CD4-positive, alpha-beta T cell treated with Interleukin-4 for 1 hour (primary cell): ENCODE data around the gene DCST2.

Experiments used
- DNase-seq, 2 donors: peaks; one replicate each; pipeline ENCODE4 v3.0.0-alpha.2; 2020 to 2022

The DCST2 gene

DNA sequence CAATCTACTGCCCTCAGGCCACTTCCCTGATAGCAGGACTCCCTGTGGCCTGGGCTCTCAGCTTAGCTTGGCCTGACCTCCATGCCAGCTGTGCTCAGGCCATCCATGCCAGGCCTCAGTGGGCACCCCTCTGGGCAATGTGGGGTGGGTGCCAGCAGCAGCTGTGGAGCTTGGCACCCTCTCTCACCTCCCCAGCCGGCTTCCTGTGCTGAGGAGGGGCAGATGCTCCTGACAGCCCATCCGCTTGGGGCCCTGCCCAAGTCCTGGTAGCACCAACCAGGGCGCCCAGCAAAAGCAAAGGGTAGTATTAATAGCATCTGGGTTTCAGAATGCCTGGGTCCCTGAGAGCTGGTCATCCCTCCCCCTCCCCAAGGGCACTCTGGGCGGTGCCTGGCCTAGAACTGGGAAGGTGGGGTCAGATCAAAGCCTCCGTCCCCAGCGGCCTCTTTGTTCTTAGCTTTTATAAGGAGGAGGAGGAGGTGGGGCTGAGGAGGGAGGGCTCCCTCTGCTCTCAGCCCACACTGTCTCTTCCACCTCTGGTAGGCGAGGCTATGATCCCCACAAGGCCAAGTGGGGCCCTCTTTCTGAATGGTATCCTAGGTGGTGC is 36.1 kb upstream of the DCST2 start:
- no peak for DNase-seq

DNA sequence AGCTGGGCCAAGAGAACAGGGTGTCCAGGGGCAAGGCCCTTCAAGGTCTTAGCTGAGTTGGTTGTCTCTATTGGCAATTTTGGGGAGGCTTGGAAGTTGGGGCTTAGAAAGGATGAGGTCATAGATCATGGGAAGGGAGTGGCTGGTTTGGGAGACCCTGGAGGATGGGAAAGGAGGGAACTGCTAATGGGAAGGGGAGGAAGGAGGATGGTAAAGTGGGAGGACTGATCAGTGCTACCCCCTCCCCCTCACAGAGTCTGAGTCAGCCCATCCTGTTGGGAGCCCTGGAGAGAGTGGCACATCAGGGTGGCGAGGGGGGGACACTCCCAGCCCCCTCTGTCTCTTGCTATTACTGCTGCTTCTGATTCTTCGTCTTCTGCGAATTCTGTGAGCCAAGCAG is 35.0 kb upstream of the DCST2 start:
- no peak for DNase-seq

DNA sequence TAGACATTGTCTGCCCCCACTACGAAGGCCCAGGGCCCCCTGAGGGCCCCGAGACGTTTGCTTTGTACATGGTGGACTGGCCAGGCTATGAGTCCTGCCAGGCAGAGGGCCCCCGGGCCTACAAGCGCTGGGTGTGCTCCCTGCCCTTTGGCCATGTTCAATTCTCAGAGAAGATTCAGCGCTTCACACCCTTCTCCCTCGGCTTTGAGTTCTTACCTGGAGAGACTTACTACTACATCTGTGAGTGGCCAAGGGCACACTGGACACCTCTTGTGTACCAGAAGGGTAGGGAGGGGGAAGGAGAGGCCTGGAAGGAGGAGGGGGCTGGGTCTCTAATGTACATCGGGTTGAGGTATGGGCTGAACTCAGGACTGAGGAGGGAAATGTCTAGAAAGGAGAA is 33.2 kb upstream of the DCST2 start:
- no peak for DNase-seq

DNA sequence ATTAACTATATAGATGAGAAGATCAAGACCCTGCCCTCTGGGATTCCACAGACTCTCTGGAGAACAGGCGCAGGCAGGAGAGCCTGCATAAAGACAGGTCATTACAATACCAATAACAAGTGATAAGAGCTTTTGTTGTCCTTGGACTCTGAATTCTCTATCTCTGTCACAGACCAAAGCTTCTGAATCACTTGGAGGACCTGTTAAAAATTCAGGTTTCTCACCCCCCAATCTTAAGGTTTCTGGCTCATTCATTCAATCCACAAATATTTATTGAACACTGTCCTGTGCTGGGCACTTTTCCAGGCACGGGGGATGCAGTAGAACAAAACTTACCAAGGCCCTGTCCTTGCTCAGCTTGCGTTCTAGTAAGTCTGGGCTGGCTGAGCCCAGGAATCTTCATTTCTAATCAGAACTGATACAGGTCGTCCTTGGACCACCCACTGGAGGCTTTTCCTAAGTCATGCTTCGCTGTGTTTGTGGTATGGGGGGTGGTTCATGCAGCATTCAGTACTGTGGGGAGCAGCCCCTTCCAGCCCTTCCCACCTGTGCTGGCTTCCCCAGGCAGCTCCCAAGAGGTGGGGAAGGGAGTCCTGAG is 31.4 kb upstream of the DCST2 start:
- no peak for DNase-seq

DNA sequence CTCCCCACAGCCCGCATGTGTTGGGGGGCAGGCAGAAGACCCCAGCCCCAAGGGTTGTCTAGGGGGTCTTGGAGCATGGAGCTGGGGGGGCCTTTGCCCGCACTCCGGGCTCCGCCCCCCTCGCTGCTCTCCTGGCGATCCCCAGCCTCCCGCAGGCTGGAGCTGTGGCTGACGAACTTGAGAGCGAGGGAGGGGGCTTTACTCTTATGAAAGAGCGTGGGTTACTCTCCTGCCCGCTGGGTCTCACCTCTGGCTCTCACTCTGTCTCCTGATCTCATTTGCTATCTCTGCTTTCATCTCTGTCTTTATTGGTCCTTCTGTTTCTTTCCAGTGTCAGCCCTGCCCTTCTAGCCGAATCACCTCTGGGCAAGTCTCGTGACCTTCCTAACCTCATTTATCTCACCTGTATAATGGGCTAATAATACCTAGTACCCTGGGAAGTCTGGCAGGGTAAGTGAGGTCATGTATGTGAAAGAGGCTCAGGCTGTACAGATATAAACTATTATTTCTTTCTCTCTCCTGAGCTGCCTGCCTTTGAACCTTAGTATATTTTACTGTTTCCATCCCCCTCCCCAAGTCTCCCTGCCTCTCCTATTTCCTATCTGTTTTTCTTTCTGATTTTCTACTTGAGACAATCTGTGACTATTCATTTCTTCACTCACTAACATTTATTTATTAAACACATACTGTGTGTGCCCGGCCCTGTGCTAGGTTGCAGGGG is 30.7 kb upstream of the DCST2 start:
- peak in 1 of 2 donors; percentile 53 for DNase-seq

DNA sequence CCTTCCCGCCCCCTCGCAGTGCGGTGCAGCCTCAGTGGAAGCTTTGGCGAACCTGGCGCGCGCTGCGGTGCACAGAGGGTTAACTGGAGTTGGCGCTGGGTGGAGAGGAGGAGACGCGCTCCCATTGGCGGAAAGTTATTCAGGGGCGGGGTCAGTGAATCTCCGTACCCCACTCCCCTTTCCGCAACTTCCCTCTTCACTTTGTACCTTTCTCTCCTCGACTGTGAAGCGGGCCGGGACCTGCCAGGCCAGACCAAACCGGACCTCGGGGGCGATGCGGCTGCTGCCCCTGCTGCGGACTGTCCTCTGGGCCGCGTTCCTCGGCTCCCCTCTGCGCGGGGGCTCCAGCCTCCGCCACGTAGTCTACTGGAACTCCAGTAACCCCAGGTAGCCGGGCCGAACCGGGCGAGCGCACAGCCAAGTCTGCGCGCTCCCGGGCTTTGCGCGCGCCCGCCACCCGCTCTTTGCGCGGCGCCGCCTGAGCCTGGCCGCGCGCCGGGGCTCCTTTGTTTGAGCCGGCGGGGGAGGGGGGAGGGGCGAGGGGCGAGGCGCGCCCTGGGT is 30.0 kb upstream of the DCST2 start, which contains the start of gene EFNA4:
Gene EFNA4, plus strand, starts transcription at position 191 of the 561 bp plus-strand sequence. Its CDS starts 84 bp downstream, at position 275.
- DNase-seq, result peak; percentile 88 to 89

DNA sequence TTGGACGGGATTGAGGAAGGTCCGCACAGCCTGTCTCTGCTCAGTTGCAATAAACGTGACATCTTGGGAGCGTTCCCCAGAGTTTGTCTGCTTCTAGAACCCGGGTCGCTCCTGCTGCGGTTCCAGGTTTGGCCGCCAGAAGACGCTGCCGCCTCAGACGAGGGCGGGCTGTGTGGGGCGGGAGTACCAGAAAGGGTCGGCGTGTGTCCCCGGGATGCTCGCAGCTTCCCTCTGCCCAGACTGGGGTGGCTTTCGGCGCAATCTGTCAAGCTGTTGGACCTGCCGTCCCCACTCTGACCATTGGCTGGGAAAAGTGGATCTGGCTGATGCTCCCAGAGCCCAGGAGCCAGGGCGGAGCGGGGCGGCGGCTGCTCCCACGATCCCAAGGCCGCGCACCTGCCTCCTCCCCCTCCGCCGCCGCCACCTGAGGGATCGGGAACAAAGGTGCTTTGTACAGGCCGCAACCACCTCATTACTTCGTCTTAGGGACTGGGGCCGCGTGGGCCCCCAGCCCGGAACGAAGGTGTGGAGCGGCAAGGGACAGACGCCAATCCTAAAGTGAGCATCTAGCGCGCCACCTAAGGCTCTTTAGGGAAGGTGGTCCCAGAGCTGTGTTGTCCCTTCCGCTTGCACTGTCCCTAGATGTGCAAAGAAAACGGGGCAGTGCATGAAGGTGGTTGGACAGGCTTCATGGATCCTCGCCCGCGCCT is 29.3 kb upstream of the DCST2 start:
- peak; percentile 74 to 76 for DNase-seq

DNA sequence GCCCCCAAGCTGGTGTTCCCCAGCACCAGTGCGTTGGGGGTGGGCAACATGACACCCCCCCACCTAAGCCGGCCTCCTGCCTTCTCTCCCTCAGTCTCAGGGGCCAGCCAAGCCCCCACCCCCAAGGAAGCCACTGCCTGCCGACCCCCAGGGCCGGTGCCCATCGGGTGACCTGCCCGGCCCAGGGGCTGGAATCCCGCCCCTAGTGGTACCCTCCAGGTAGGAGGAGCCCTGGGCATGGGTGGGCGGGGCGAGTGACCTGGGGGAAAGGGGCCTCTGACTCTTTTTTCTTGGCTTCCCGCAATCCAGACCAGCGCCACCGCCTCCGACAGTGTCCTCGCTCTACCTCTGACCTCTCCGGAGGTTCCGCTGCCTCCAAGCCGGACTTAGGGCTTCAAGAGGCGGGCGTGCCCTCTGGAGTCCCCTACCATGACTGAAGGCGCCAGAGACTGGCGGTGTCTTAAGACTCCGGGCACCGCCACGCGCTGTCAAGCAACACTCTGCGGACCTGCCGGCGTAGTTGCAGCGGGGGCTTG is 28.6 kb upstream of the DCST2 start:
- DNase-seq, result no peak

DNA sequence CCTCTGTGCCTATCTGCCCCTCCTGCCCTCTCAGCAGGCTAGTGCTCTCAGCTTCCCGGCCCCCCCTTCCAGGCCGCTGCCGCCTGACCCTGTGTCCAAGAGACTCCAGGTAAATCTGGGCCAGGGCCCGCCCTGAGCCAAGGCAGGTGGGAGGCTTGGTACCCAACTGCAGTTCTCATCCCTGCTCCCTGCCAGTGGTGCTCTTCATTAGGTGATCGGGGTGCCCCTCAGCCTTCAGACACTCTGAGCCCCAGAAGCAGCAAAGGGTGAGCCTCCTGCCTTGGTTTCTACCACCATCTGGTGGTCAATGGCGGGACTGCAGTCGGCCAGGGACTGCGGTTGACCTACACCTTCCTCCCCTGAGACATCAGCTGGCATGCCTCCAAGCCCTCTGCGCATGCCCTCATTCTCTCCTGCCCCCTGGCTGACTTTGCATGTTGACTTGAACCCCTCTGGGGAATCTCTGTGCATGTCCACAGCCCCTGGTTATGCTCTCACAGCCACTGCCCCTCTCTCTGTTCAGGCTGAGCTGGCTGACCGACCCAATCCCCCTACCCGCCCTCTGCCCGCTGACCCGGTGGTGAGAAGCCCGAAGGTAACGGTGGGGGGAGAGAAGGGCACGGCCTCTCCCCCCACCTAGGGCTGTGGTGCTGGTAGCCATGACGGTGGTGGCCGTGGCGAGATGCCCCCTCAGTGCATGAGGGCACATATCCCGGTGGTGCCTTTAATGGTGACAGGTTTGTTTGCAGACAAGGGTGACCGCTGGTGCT is 28.0 kb upstream of the DCST2 start:
- DNase-seq, result peak; percentile 95

DNA sequence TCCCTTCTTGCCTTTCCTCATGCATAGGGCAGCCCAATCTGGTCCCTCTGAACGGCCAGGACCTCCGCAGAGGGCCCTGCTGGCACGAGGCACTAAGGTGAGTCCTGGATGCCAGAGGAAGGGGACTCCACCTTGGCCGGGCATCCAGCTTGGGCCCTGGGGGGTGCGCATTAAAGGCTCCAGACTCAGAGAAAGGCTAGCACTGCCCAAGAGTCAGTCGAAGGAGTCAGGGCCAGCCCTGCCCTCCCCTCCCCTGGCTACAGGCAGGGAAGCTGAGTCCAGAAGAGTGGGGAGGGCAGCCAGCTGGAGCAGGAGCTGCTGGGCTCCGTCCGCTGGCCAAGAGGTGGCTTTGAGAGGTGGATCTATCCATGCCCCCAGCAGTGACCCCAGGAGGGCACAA is 27.2 kb upstream of the DCST2 start:
- DNase-seq, result no peak

DNA sequence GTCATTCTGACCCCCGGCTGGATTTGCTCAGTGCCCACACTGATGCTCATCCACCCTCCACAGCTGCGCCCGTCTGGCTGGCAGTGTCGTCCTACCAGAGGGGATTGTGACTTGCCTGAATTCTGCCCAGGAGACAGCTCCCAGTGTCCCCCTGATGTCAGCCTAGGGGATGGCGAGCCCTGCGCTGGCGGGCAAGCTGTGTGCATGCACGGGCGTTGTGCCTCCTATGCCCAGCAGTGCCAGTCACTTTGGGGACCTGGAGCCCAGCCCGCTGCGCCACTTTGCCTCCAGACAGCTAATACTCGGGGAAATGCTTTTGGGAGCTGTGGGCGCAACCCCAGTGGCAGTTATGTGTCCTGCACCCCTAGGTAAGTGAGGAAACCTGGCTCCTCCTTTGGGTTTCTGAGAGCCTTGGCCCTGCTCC is 24.2 kb upstream of the DCST2 start:
- no peak for DNase-seq

DNA sequence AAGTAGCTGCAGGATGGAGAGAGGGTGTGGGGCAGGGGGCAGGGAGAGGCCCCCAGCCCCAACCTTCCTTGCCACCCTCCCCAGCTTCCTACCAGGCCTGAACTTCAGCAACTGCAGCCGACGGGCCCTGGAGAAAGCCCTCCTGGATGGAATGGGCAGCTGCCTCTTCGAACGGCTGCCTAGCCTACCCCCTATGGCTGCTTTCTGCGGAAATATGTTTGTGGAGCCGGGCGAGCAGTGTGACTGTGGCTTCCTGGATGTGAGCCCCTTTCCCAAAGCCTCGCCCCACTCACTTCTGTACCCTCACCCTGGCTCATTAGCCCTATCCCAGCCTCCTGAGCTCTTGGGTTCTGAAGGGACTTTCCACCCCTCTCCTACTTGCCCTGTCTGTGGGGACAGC is 23.5 kb upstream of the DCST2 start:
- no peak for DNase-seq

DNA sequence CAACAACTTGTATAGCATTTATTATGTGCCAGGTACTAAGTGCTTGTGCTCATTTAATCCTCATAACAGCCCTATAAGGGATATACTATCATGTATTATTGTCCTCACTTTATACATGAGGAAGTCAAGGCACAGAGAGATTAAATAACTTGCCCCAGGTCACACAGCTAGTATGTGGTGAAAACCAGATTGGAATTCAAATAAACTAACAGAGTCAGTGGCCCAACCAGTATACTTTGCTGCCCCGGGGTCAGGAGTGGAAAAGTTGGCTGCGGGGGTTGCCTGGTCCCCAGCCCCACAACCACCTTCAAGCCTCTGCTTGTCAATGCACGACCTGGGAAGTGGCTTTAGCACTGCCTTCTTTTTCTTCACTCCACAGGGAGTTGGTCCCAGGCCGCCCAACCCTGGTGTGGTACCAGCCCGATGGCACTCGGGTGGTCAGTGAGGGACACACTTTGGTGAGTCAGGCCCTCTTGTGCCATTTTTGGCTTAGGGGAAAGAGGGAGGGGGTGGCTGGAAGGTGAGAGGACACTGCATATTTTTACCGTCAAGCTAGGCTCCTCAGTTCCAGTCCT is 20.0 kb upstream of the DCST2 start:
- DNase-seq, result no peak

DNA sequence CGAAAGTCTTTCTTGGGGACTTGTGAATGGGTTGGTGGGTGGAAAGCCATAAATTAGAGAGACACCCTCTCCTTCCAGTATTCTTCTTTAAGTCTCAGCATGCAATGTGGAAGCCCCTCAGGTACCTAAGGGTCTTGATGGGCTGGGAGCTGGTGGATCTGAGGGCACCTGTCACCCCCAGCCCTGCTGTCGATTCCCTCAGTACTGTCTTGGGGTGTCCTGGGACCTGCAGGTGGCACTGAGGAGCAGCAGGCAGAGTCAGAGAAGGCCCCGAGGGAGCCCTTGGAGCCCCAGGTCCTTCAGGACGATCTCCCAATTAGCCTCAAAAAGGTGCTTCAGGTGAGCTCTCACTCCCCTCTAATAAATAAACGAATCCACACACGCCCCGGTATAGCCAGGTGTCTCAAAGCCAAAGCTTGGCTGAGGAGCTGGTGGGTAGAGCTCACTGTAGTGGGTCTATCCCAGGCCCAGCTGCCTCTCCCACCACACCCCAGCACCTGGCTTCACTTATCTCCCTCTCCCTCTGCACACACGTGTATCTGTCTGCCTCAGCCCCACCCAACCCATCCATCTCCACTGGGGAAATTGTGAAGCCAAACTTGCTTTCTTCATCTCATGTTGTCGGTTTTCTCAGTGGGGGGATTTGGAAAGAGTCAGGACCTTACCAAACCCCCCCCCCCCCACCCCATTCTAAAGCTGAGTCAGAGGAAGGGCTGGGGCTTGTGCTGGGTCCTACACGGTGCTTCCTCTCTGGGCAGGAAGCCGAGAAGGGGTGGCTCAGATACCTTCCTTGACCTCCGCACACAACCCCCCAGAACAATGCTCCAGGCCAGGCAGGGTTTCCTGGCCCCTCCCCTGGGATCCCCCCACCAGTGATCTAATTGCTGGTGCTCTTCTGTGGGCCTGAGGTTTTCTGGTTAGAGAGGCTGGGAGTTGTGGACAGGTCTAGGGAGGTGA is 19.1 kb upstream of the DCST2 start:
- DNase-seq, result peak in 1 of 2 donors; percentile 22

DNA sequence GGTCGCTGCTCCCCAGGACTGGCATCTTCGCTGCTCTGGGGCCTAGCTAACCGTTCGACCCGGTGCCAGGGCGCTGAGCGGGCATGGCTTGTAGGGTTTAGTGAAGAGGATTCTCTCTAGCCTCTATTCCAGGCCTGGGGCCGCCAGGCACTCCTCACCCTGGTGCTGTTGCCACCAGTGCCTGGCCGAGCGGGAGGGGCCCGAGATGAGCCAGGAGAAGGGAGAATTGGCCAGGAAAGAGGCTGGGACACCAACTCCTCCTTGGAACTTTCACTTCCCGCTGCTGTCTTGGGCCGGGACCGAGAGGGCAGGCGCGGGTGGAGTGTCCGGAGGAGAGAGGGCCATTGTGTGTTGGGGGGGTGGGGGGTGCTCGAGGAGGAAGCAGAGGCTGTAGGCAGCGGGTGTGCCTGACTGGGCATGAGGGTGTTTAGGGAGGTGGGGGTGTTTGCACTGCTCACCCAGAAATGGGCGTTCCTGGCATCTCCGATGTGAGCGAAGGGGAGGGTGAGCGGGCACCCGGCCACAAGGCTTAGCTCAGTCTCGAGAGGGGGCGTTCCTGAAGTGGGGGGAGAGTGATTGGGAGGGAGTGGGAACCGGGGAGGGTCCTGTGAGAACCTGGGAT is 18.3 kb upstream of the DCST2 start:
- DNase-seq, result peak; percentile 60 to 64

DNA sequence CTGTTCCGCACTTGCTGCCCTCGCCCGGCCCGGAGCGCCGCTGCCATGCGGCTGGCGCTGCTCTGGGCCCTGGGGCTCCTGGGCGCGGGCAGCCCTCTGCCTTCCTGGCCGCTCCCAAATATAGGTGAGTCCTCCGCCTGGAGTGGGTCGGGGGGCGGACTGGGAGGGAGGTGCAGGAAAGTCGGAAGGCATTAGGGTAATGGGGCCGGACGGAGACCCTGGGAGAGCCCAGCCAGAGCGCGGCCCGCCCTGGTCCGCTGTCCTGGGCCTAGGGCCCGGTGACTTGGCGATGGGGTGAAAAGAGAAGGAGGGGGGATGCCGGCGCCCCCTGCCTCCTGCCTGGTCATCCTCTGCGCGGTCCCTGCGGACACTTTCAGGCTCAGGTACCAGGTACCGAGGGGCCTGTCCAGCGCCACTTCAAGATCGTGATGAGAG is 17.8 kb upstream of the DCST2 start:
- no peak for DNase-seq

DNA sequence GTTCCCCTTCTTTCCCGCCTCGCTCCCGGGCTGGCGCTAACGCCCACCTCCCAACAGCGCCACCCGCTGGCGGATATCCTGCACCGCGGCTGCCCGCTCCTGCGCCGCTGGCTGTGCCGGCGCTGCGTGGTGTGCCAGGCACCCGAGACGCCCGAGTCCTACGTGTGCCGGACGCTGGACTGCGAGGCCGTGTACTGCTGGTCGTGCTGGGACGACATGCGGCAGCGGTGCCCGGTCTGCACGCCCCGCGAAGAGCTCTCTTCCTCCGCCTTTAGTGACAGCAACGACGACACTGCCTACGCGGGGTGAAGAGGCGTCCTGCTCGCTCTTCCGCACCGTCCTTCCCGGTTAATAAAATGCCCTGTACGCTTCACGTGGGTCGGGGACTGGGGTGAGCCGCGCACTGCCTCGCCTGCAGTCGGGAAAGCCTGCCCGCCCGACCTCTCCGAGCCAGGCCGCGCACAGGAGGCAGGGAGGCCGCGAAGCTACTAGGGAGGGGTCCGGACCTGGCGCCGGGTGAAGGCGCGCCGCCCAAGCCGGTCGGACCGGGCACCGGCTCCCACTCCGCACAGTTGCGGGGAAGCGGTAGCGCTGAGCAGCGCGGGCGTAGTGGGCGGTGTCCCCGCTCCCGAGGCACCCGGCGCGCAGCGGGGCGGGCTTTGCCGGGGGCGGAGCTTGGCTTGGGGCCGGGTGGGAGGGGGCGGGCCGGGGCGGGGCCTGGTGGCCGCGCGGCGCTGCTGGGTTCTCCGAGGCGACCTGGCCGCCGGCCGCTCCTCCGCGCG is 17.2 kb upstream of the DCST2 start, which contains the start of gene ADAM15:
Gene ADAM15, plus strand, starts transcription at position 757 of the 782 bp plus-strand sequence. CDS start 71 bp downstream, outside the sequence.
- peak; percentile 82 to 86 for DNase-seq

DNA sequence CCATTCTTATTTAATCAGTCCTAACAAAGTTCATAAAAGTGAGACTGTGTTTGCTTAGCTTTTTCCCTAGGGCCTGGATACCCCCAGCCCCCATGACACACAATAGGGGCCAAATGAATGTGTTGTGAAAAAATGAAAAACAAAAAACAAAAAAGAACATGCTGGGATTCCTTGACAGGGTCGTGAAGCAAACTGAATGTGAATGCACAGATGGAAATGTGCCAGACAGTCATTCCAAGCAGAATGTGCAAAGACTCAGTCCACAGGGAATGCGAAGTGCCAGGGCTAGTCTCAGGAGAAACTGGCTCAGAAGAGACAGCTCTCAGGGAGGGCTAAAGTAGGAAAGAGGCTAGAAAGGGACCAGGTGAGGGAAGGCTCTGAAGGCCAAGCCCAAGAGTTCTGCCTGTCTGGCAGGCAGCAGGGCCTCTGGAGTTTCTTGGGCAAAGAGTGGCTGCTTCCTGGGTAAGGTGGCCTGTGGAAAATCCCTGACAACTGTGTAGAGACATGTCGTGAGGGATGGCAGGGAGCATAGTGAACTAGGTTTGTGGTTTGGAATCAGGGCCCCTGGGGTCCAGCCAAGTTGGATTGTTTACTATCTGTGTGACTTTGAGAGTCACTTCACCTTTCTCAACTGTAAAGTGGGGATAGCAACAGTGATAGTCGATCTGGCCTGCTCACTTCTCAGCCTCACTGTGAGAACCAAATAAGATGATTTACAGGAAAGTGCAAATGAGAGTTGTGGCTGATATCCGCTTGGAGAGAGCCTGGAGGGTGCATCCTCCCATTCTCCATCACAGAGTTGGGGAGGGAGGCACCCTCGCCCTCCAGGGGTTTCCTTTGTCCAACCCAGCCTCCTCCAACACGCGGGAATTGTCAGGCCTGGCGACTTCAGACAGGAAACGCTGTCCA is 16.3 kb upstream of the DCST2 start:
- no peak for DNase-seq
